Posterior cingulate gyrus (tissue), 11 donors: ENCODE data around the gene ADAM19.
"Not testable (repeated sequence)": the region's sequence is repeated elsewhere in the genome, so short reads cannot be mapped to it uniquely, and the experiment has no call there.

Experiments
- DNase-seq, 10 donors: peaks; one replicate each; pipeline versions ENCODE4 v3.0.0 to v3.0.0-alpha.2; 2020 to 2021; ENCODE audit warnings: mixed read lengths in 3 of 10
- intact Hi-C: fragments of 100-400 bp; cut with DNase I; formaldehyde crosslinking; loops from one replicate; pipeline ENCODE4 v1.15.1; 2023

Gene ADAM19

DNA sequence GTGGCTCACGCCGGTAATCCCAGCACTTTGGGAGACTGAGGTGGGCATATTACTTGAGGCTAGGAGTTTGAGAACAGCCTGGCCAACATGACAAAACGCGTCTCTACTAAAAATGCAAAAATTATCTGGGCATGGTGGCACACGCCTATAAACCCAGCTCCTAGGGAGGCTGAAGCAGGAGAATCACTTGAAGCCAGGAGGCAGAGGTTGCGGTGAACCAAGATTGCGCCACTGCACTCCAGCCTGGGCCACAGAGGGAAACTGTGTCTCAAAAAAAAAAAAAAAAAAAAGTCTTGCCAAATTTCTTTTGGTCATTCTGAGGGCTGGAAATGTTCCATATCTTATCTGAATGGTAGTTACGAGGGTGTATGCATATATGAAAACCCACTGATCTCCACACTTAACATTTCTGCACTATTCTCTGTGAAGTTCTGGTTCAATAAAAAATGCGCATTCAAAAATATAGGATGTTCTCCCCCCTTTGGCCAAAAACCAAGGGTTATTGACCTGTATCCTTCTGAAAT is 129.1 kb downstream of the ADAM19 start:
- DNase-seq: no peak
- intact Hi-C loops: no loop called here

DNA sequence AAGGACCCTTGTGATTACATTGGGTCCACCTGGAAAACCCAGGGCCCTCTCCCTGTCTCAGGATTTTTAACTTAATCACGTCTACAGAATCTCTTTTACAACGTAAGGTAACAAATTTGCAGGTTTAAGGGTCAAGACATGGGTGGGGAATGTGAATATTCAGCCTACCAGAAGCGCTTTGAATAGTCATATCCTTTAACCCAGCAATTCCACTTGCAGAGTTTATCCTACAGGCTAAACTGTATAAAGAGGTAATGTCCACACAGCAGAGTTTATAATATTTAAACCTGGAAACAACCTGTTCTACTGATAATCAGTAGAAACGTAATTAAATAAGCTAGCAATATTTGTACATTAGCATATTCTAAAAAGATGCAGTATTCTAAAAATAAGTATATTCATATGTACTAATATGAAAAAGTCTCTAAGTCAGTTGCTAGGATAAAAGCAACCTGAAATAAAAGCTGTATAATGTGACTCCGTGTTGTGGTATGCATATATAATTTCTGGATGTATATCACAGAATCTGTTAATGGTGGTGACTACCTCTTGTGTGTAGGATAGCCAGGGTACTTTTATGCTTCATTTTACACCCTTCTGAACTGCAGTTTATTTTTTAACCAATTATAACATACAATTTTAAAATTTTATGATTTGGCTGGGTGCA is 129.7 kb downstream of the ADAM19 start:
- DNase-seq: no peak
- intact Hi-C loops: no loop called here

DNA sequence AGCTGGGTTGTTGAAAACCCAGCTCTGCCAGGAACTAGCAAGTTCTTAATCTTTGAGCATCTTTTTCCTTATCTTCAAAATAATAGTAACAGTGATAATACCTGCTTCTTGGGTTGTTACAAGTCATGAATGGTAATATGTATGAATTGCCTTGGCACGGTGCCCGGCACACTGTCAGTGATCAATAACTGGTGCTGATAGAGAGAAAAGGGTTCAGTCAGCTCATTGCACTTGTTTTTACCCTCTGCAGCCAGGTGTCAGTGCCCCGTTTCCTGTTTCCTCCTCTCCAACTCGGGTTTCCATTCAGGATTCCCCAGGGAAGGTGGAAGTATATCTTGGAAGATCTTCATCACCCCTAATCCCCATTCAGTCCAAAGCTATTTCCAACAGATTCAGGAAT is 131.4 kb downstream of the ADAM19 start:
- intact Hi-C loops: no loop called here
- DNase-seq: no peak

DNA sequence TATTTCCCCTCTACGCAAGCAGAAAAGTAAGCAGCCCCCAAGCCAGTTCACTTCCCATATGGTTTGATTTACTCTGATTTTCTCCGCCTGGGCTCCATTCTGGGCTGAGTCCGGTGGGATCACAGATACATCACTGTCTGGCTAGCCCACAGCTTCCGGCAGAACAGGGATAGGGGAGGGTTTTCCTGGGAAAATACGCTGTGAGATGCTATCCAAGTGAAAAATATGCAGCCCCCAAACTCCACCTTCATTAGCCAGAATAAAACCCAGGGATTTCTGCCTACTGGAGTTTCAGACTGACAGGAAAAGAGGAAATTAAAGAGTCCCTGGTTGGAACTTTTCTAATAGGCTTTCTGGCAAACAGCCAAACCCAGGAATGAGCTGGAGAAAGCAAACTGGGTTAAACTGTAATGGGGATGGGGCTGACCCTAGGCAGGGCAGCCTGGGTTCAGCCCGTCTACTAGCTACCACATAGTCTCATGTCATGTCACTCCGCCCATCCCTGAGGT is 132.5 kb downstream of the ADAM19 start:
- intact Hi-C loops: no loop called here
- no peak for DNase-seq

DNA sequence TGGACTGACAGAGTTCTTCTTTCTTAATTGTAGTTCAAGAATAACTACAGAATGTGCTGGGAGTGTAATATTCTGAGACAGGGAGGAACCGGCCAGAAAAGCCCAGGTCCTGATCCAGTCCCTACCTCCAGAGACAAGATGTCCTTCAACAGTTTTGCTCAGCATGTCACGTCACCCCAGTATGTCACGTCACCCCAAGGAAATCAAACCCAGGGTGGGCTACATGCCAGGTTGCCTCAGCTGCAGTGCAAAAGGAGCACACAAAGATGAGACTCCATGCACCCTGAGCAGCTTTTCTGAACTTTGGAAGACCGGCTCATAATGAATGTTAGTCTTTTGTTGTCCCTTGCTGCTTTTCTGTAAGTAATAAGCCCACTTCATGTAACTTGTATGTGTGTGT is 141.5 kb downstream of the ADAM19 start:
- intact Hi-C loops: no loop called here
- DNase-seq: no peak

DNA sequence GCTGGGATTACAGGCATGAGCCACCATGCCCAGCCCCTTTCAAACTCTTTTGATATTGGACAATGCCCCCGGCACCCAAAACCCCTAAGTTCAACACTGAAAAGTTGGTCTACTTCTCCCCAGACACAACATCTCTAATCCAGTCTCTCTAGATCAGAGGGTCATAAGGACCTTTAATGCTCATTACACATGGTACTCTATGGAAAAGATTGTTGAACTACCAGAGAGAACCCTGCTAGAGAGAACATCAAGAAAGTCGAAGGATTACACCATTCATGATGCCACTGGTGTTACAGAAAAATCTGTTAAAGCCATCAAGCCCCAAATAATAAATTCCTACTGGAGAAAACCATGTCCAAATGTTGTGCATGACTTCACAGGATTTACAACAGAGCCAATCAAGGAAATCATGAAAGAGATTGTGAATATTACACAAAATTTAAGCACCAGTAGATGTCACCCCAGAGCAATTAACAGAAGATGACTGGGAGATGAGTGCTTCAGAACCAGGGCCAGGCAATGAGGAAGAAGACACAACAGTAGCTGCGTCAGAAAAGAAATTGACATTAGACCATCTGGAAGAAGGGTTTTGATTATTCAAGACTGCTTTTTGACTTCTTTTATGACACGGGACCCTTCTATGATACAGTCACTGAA is 143.9 kb downstream of the ADAM19 start:
- intact Hi-C loops: loop anchor here (1.0 kb wide), 2 partner anchors 46 to 287 kb away; no protein-coding TSS in a partner anchor
- DNase-seq: no peak

DNA sequence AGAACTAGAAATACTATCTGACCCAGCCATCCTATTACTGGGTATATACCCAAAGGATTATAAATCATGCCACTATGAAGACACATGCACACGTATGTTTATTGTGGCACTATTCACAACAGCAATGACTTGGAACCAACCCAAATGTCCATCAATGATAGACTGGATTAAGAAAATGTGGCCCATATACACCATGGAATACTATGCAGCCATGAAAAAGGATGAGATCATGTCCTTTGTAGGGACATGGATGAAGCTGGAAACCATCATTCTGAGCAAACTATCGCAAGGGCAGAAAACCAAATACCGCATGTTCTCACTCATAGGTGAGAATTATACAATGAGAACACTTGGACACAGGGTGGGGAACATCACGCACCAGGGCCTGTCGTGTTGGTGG is 145.7 kb downstream of the ADAM19 start:
- intact Hi-C loops, DNase-seq: not testable (repeated sequence)
